Sigmoid colon (tissue), 4 donors: ENCODE measurements around the gene RPS19BP1.

Source experiments
- CTCF ChIP-seq, 4 experiments: fragments of 450-650 bp in 3 of 4; fragments of 200-600 bp in 1 of 4; IDR thresholded peaks; one replicate each; pipeline ENCODE4 v1.5.1; 2016 to 2019; ENCODE audit warnings: antibody characterized with exemption in 4 of 4, mild to moderate bottlenecking in 3 of 4, moderate library complexity in 2 of 4
- POLR2A ChIP-seq, 2 donors: fragments of 450-650 bp; IDR thresholded peaks; one replicate each; pipeline ENCODE4 v1.6.1; 2016; ENCODE audit warnings: antibody characterized with exemption in 2 of 2, mild to moderate bottlenecking in 2 of 2, moderate library complexity in 2 of 2
- POLR2AphosphoS5 ChIP-seq, 4 donors: sonication (generic); formaldehyde crosslinking; IDR thresholded peaks; one replicate each; pipeline ENCODE4 v1.6.1; 2017; ENCODE audit warnings: antibody characterized with exemption in 4 of 4

- TF ChIP-seq CTCF (IDR thresholded peaks at IDR 0.05) (no peak), POLR2AphosphoS5 (IDR thresholded peaks at IDR 0.05) (no peak), POLR2A (IDR thresholded peaks at IDR 0.05) (no peak)
Measured at GRCh38 chr22:39515266-39516050, 17.1 kb downstream of the RPS19BP1 start.
